CD4-positive, CD25-positive, alpha-beta regulatory T cell (primary cell): ENCODE results near the gene NDUFS7. TPM values are rescaled to one million over a fixed set of nuclear protein-coding genes. Genes with fewer than 3 reads are reported as not detected.

Experiments used
- ATAC-seq, 2 donors: fragments of 150-1000 bp; cut with Tn5 transposase; one replicate each; pipeline ENCODE4 v1.10.0; 2021; ENCODE audit warnings: low read depth in 2 of 2, moderate number of reproducible peaks in 2 of 2, moderate library complexity in 1 of 2
- DNase-seq, 3 donors: peaks; one replicate each; pipeline versions ENCODE4 v3.0.0 to v3.0.0-alpha.2; 2012 to 2022; ENCODE audit warnings: mixed read lengths in 1 of 3
- H3K27ac ChIP-seq: one replicate; pipeline ENCODE4 v1.7.0; 2013; ENCODE audit warnings: mild to moderate bottlenecking, low read length; ENCODE audit not compliant: insufficient read depth, poor library complexity, severe bottlenecking
- H3K27me3 ChIP-seq: one replicate; pipeline ENCODE4 v1.7.0; 2013; ENCODE audit warnings: low read length; ENCODE audit not compliant: control insufficient read depth, insufficient read depth
- H3K36me3 ChIP-seq: one replicate; pipeline ENCODE4 v1.7.0; 2013; ENCODE audit warnings: mild to moderate bottlenecking, low read length, moderate library complexity; ENCODE audit not compliant: control insufficient read depth, insufficient read depth
- H3K4me1 ChIP-seq: 2 replicates; pipeline ENCODE4 v1.7.0; 2013; ENCODE audit warnings: mild to moderate bottlenecking, low read length; ENCODE audit not compliant: insufficient read depth, control insufficient read depth, poor library complexity, severe bottlenecking
- H3K4me3 ChIP-seq: one replicate; pipeline ENCODE4 v1.7.0; 2013; ENCODE audit warnings: low read depth, mild to moderate bottlenecking, low read length, moderate library complexity
- H3K9me3 ChIP-seq, 2 experiments: 1 replicate in 1 of 2; 2 replicates in 1 of 2; pipeline ENCODE4 v1.7.0; 2013; ENCODE audit warnings: low read length in 2 of 2, mild to moderate bottlenecking in 1 of 2, moderate library complexity in 1 of 2; ENCODE audit not compliant: control insufficient read depth in 2 of 2
- H3K27ac Mint-ChIP-seq, 3 donors: one replicate each; pipeline ENCODE4 v1.8.0; 2020 to 2022; ENCODE audit warnings: mild to moderate bottlenecking in 3 of 3, mixed read lengths in 3 of 3, moderate library complexity in 2 of 3
- H3K27me3 Mint-ChIP-seq: one replicate; pipeline ENCODE4 v1.8.0; 2022; ENCODE audit warnings: mild to moderate bottlenecking, mixed read lengths
- H3K36me3 Mint-ChIP-seq: one replicate; pipeline ENCODE4 v1.8.0; 2020; ENCODE audit warnings: mixed read lengths
- H3K4me1 Mint-ChIP-seq, 4 donors: one replicate each; pipeline ENCODE4 v1.8.0; 2020 to 2022; ENCODE audit warnings: mixed read lengths in 4 of 4, mild to moderate bottlenecking in 1 of 4
- H3K4me3 Mint-ChIP-seq, 4 donors: one replicate each; pipeline ENCODE4 v1.8.0; 2020 to 2022; ENCODE audit warnings: mild to moderate bottlenecking in 4 of 4, mixed read lengths in 4 of 4, moderate library complexity in 3 of 4
- H3K9me3 Mint-ChIP-seq, 7 donors: one replicate each; pipeline ENCODE4 v1.8.0; 2020 to 2022; ENCODE audit warnings: mixed read lengths in 7 of 7, mild to moderate bottlenecking in 3 of 7, moderate library complexity in 2 of 7
- polyA plus RNA-seq, 4 donors: library from polyadenylated mRNA; unstranded; fragments of 300-500 nt; fragmentation: Illumina TruSeq; gene quantifications; one replicate each; pipeline ENCODE4 v1.2.3, GENCODE V29; 2021
- total RNA-seq: library from RNA; stranded (reverse); gene quantifications from one replicate; pipeline ENCODE4 v1.2.3, GENCODE V29; 2022

NDUFS7 gene
- total and polyA plus RNA-seq, 5 donors from 2014 or later = 58.3 to 227 (median 207) TPM

- ATAC-seq (no peak), DNase-seq (peak in 1 of 3 donors; percentile 36)
- peaks cover 11% of the 10 kb centered on the region for H3K4me1 ChIP-seq
- no peaks in the 10 kb centered on the region for H3K27me3 ChIP-seq
- Mint-ChIP-seq H3K9me3 (peaks cover 0 to 6% (median 2%) of the 10 kb centered on the region in 7 donors), H3K27me3 (peaks cover 10% of the 10 kb centered on the region), H3K27ac (peak overlapping the region in 2 of 3 donors; percentile 32 to 61), H3K4me3 (peak overlapping the region; percentile 89 to 99 (median 95)), H3K4me1 (peaks cover 14 to 29% (median 16%) of the 10 kb centered on the region in 4 donors), H3K36me3 (peaks cover 13% of the 10 kb centered on the region)
- H3K9me3 ChIP-seq = no peaks in the 10 kb centered on the region
- H3K4me3 ChIP-seq = peak overlapping the region; percentile 71
- peaks cover 14% of the 10 kb centered on the region for H3K36me3 ChIP-seq
- peak overlapping the region; percentile 79 for H3K27ac ChIP-seq
These were observed 887 bp downstream of the NDUFS7 start for GRCh38 chr19:1384478-1385110.

GRCh38 chr19:1385816-1386215 lies 2.1 kb downstream of the NDUFS7 start:
- no peaks in the 10 kb centered on the region for H3K27me3 ChIP-seq
- peaks cover 15% of the 10 kb centered on the region for H3K36me3 ChIP-seq
- H3K27ac ChIP-seq = no peak overlapping the region
- Mint-ChIP-seq H3K27ac (no peak overlapping the region), H3K4me3 (peak overlapping the region in 3 of 4 donors; percentile 35 to 89 (median 50)), H3K27me3 (peaks cover 10% of the 10 kb centered on the region), H3K36me3 (peaks cover 15% of the 10 kb centered on the region), H3K4me1 (peaks cover 14 to 29% (median 16%) of the 10 kb centered on the region in 4 donors), H3K9me3 (peaks cover 0 to 6% (median 2%) of the 10 kb centered on the region in 7 donors)
- ATAC-seq (no peak), DNase-seq (no peak)
- H3K4me3 ChIP-seq = no peak overlapping the region
- H3K9me3 ChIP-seq = no peaks in the 10 kb centered on the region
- peaks cover 11% of the 10 kb centered on the region for H3K4me1 ChIP-seq

GRCh38 chr19:1386945-1387683 lies 3.4 kb downstream of the NDUFS7 start:
- ATAC-seq (no peak), DNase-seq (no peak)
- Histone ChIP-seq H3K4me1 (peaks cover 11% of the 10 kb centered on the region), H3K36me3 (peaks cover 15% of the 10 kb centered on the region), H3K27me3 (no peaks in the 10 kb centered on the region), H3K27ac (peak overlapping the region; percentile 14), H3K4me3 (no peak overlapping the region), H3K9me3 (no peaks in the 10 kb centered on the region)
- Mint-ChIP-seq H3K36me3 (peaks cover 17% of the 10 kb centered on the region), H3K4me1 (peaks cover 14 to 29% (median 16%) of the 10 kb centered on the region in 4 donors), H3K27me3 (peaks cover 10% of the 10 kb centered on the region), H3K27ac (no peak overlapping the region), H3K4me3 (peak overlapping the region in 3 of 4 donors; percentile 4 to 89 (median 11)), H3K9me3 (peaks cover 0 to 5% (median 2%) of the 10 kb centered on the region in 7 donors)

GRCh38 chr19:1387684-1388636 lies 4.3 kb downstream of the NDUFS7 start:
- H3K27me3 Mint-ChIP-seq = peaks cover 9% of the 10 kb centered on the region
- H3K9me3 ChIP-seq = no peaks in the 10 kb centered on the region
- H3K36me3 Mint-ChIP-seq = peaks cover 20% of the 10 kb centered on the region
- peaks cover 23% of the 10 kb centered on the region for H3K36me3 ChIP-seq
- H3K27ac Mint-ChIP-seq = no peak overlapping the region
- no peaks in the 10 kb centered on the region for H3K27me3 ChIP-seq
- no peak for DNase-seq
- peak overlapping the region; percentile 14 for H3K27ac ChIP-seq
- peaks cover 0 to 5% (median 2%) of the 10 kb centered on the region in 7 donors for H3K9me3 Mint-ChIP-seq
- peaks cover 11% of the 10 kb centered on the region for H3K4me1 ChIP-seq
- peak overlapping the region in 1 of 4 donors; percentile 11 for H3K4me3 Mint-ChIP-seq
- ATAC-seq = no peak
- H3K4me3 ChIP-seq = no peak overlapping the region
- H3K4me1 Mint-ChIP-seq = peaks cover 14 to 26% (median 14%) of the 10 kb centered on the region in 4 donors

- peaks cover 7 to 19% (median 9%) of the 10 kb centered on the region in 4 donors for H3K4me1 Mint-ChIP-seq
- peaks cover 2% of the 10 kb centered on the region for H3K27me3 Mint-ChIP-seq
- peaks cover 0 to under 1% (median 0%) of the 10 kb centered on the region in 7 donors for H3K9me3 Mint-ChIP-seq
- DNase-seq (no peak), ATAC-seq (no peak)
- no peak overlapping the region for H3K27ac ChIP-seq
- H3K4me3 ChIP-seq = no peak overlapping the region
- H3K4me3 Mint-ChIP-seq = peak overlapping the region in 1 of 4 donors; percentile 72
- peaks cover 27% of the 10 kb centered on the region for H3K36me3 ChIP-seq
- peaks cover 11% of the 10 kb centered on the region for H3K4me1 ChIP-seq
- peaks cover 15% of the 10 kb centered on the region for H3K36me3 Mint-ChIP-seq
- H3K9me3 ChIP-seq = no peaks in the 10 kb centered on the region
- no peaks in the 10 kb centered on the region for H3K27me3 ChIP-seq
- no peak overlapping the region for H3K27ac Mint-ChIP-seq
These were observed 4.9 kb downstream of the NDUFS7 start for GRCh38 chr19:1388637-1389026.

GRCh38 chr19:1389033-1389940 lies 5.6 kb downstream of the NDUFS7 start:
- peaks cover 27% of the 10 kb centered on the region for H3K36me3 ChIP-seq

More at GRCh38 chr19:1389033-1389940, 5.6 kb downstream of the NDUFS7 start:
- Mint-ChIP-seq H3K27ac (no peak overlapping the region), H3K4me1 (peaks cover 4 to 16% (median 8%) of the 10 kb centered on the region in 4 donors), H3K9me3 (no peaks in the 10 kb centered on the region), H3K36me3 (peaks cover 15% of the 10 kb centered on the region), H3K4me3 (peak overlapping the region in 2 of 4 donors; percentile 38 to 72), H3K27me3 (no peaks in the 10 kb centered on the region)
- H3K4me3 ChIP-seq = no peak overlapping the region
- DNase-seq = no peak
- H3K9me3 ChIP-seq = no peaks in the 10 kb centered on the region
- H3K27me3 ChIP-seq = no peaks in the 10 kb centered on the region
- no peak for ATAC-seq
- H3K4me1 ChIP-seq = peaks cover 8% of the 10 kb centered on the region
- H3K27ac ChIP-seq = no peak overlapping the region
